ENCODE results near the gene CRYBB3.

DNA sequence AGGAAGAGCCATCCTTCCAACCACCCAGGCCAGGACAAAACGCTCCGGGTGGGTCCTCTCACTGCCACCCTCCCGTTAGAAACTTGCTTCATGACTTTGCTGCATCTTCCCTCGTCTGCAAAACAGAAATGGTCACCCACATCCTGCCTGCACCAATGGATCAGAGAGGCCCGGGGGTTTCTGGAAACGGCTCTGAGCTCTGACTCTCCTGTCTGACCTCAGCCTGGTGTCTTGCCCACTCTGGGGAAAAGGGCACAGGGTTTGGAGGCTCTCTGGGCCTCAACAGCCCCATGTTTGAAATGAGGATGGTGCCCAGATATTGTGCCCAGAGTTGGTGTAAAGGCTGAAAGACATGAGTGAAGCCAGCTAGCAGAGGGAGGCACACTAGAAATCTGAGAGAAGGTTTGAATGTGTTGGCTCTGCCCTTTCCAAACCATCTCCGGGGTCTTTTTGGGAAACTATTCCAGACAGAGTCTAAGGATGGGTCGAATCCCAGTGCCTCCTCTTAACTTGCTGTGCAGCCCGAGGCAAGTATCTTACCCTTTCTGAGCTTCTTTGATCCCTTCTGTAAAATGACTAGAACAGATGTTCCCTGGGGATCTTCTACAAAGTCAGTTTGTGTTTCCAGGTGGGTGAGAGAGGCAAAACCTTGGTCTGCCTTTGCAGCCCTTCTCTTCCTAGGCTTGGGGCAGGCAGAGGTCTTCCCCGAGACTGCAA is 2.1 kb downstream of the CRYBB3 start:
- no peak for TF ChIP-seq POLR2AphosphoS5 (IDR thresholded peaks at IDR 0.05; ENCODE audit: low read depth, low read length)
- no peak for TF ChIP-seq TAF1 (IDR thresholded peaks at IDR 0.05; ENCODE audit: borderline replicate concordance, insufficient read depth, low read length)
- TF ChIP-seq, protein P1, sequence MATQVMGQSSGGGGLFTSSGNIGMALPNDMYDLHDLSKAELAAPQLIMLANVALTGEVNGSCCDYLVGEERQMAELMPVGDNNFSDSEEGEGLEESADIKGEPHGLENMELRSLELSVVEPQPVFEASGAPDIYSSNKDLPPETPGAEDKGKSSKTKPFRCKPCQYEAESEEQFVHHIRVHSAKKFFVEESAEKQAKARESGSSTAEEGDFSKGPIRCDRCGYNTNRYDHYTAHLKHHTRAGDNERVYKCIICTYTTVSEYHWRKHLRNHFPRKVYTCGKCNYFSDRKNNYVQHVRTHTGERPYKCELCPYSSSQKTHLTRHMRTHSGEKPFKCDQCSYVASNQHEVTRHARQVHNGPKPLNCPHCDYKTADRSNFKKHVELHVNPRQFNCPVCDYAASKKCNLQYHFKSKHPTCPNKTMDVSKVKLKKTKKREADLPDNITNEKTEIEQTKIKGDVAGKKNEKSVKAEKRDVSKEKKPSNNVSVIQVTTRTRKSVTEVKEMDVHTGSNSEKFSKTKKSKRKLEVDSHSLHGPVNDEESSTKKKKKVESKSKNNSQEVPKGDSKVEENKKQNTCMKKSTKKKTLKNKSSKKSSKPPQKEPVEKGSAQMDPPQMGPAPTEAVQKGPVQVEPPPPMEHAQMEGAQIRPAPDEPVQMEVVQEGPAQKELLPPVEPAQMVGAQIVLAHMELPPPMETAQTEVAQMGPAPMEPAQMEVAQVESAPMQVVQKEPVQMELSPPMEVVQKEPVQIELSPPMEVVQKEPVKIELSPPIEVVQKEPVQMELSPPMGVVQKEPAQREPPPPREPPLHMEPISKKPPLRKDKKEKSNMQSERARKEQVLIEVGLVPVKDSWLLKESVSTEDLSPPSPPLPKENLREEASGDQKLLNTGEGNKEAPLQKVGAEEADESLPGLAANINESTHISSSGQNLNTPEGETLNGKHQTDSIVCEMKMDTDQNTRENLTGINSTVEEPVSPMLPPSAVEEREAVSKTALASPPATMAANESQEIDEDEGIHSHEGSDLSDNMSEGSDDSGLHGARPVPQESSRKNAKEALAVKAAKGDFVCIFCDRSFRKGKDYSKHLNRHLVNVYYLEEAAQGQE (IDR thresholded peaks at IDR 0.05; ENCODE audit: insufficient read depth in 1 of 2, low read depth in 2 of 2, low read length in 2 of 2) = no peak
- TF ChIP-seq SIN3A (IDR thresholded peaks at IDR 0.05; ENCODE audit: borderline replicate concordance, insufficient read depth, low read length) = no peak
- TF ChIP-seq FOXP2 (optimal IDR thresholded peaks at IDR 0.05; ENCODE audit: borderline replicate concordance, extremely low read depth, extremely low read length, insufficient read depth) = no peak

Data from PFSK-1 (cell line).